Activated B cell treated with CpG ODN at 0.5 μM for 24 hours (primary cell): Measurements from ENCODE around the gene GRIK4. TPM values are rescaled to one million over a fixed set of nuclear protein-coding genes. Genes with fewer than 3 reads are reported as not detected.
A peak's percentile ranks its signal among the peaks of the same experiment; 100 is the strongest.

ENCODE experiments used
- ATAC-seq: fragments of 200-7000 bp; cut with Tn5 transposase; one replicate; pipeline ENCODE4 v1.10.0; 2021; ENCODE audit warnings: low read depth, mild to moderate bottlenecking, moderate library complexity
- CTCF ChIA-PET: fragments of 350-600 bp; sonication (Branson Sonifier 250); formaldehyde crosslinking; loops from one replicate; lab custom pipeline; 2021; ENCODE audit warnings: antibody characterized with exemption; lab: Charles Lee
- POLR2A ChIA-PET: fragments of 350-600 bp; sonication (Branson Sonifier 250); formaldehyde crosslinking; loops from one replicate; lab custom pipeline; 2021; ENCODE audit warnings: antibody characterized with exemption; lab: Charles Lee
- DNase-seq: peaks from one replicate; pipeline ENCODE4 v3.0.0; 2022
- H3K27ac Mint-ChIP-seq: one replicate; pipeline ENCODE4 v1.8.0; 2020; ENCODE audit warnings: mixed read lengths
- H3K27me3 Mint-ChIP-seq: one replicate; pipeline ENCODE4 v1.8.0; 2021; ENCODE audit warnings: mixed read lengths
- H3K36me3 Mint-ChIP-seq: one replicate; pipeline ENCODE4 v1.8.0; 2021; ENCODE audit warnings: low read depth, mixed read lengths
- H3K4me1 Mint-ChIP-seq: one replicate; pipeline ENCODE4 v1.8.0; 2021; ENCODE audit warnings: mixed read lengths
- H3K4me3 Mint-ChIP-seq: one replicate; pipeline ENCODE4 v1.8.0; 2020; ENCODE audit warnings: mild to moderate bottlenecking, mixed read lengths
- H3K9me3 Mint-ChIP-seq: one replicate; pipeline ENCODE4 v1.8.0; 2020; ENCODE audit warnings: mixed read lengths
- intact Hi-C: fragments of 100-400 bp; cut with micrococcal nuclease; formaldehyde crosslinking; loops from one replicate; pipeline ENCODE4 v1.15.1; 2024
- total RNA-seq: library from RNA; stranded (reverse); gene quantifications from 2 replicates; pipeline ENCODE4 v1.2.3, GENCODE V29; 2022
- TF ChIP-seq, protein P1 (sequence below): fragments of 200-600 bp; IDR thresholded peaks from one replicate; pipeline ENCODE4 v1.8.0; 2022; ENCODE audit warnings: antibody characterized with exemption, mild to moderate bottlenecking

Gene GRIK4
- total RNA-seq, 1 donor from 2014 or later = not detected

DNA sequence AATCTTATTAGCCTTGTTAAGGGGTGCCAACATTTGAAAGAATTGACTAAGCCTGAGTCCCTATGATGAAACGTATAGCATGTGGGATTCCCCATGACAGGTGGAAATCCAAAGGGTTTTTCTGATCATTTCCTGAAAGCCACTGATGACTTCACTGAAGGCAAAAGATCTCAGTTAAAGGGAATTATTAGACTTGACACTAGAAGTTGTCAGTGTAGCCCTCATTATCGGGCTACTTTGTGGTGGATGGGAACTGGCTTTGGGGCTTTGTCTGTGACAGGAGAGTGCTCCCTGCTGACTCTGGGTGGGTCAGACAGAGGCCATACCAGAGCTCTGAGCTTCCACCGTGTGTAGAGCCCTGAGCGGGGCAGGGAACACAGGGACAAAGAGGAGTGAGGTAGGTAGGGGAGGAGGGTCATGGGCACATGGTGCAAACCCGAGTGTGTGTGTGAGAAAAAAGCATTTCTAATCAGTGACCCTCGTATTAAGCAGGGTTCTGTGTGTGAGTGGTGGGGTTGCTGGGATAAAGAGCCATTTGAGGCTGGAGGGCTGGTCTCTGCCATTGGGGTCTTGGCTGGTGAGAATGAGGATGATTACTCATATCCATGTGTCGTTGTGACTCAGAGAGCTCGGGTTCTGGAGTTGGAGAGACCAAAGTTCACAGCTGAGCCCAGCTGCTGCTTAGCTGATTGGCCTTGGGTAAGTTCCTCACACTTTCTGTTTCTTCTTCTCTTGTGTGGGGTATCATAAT lies 101.1 kb downstream of the GRIK4 start:
- DNase-seq (no peak), ATAC-seq (peak; percentile 25)
- TF ChIP-seq, protein P1, sequence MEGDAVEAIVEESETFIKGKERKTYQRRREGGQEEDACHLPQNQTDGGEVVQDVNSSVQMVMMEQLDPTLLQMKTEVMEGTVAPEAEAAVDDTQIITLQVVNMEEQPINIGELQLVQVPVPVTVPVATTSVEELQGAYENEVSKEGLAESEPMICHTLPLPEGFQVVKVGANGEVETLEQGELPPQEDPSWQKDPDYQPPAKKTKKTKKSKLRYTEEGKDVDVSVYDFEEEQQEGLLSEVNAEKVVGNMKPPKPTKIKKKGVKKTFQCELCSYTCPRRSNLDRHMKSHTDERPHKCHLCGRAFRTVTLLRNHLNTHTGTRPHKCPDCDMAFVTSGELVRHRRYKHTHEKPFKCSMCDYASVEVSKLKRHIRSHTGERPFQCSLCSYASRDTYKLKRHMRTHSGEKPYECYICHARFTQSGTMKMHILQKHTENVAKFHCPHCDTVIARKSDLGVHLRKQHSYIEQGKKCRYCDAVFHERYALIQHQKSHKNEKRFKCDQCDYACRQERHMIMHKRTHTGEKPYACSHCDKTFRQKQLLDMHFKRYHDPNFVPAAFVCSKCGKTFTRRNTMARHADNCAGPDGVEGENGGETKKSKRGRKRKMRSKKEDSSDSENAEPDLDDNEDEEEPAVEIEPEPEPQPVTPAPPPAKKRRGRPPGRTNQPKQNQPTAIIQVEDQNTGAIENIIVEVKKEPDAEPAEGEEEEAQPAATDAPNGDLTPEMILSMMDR = no peak
- Mint-ChIP-seq H3K9me3 (peaks cover 3% of the 10 kb centered on the region), H3K4me1 (peaks cover 10% of the 10 kb centered on the region), H3K27ac (no peak overlapping the region), H3K27me3 (peaks cover 2% of the 10 kb centered on the region), H3K4me3 (no peak overlapping the region), H3K36me3 (no peaks in the 10 kb centered on the region)
- intact Hi-C loops = no loop called here
- POLR2A ChIA-PET = no interaction called here
- CTCF ChIA-PET = no interaction called here

DNA sequence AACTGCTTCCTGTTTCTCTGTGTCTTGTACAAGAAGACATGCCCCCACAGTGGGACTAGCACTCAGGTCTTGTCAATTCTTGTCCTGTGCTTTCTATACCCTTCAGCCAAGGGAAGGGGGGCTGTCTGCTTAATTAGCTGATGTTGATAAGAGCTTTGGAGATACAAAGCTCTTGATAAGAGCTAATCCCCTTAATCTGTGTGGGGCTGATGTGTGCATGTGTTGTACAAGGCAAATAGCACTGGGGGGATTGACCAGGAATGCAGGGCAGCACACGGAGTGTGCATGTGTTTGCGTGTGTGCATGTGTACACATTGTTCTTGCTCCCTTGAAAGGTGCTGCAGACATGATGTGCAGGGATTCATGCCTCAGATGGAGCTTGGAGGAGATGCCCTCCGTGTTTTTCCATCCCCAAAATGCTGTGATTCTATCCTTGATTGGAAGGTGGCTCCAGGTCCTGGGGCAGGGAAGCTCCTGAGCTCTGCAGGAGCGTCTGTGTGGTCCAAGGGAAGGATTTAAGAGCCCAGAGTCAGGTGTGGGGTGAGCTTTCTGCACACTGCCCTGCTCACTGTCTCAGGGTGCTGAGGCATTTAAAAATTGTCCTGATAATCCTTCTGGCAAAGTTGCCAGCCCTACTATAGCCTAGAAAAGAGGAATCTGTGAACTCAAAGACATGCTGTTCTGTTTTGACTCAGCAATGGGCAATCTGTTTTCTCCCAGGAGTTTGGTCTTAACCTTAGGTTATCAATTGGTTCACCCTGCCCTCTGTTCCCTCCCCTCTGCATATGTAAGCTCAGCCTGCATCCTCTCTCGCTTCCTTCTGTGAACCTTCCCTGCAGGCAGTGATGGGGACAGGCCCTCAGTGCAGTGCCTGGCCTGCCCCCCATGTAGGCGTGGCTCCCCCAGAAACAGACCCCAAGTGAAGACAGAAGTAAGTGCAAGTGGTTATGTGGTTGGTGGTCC lies 102.0 kb downstream of the GRIK4 start:
- DNase-seq = no peak
- ATAC-seq = no peak
- ChIA-PET POLR2A (no interaction called here), CTCF (no interaction called here)
- peaks cover 9% of the 10 kb centered on the region for H3K9me3 Mint-ChIP-seq
- H3K4me3 Mint-ChIP-seq = no peak overlapping the region
- peaks cover 2% of the 10 kb centered on the region for H3K27me3 Mint-ChIP-seq
- TF ChIP-seq, protein P1 = no peak
- H3K4me1 Mint-ChIP-seq = peaks cover 10% of the 10 kb centered on the region
- no peak overlapping the region for H3K27ac Mint-ChIP-seq
- no peaks in the 10 kb centered on the region for H3K36me3 Mint-ChIP-seq
- intact Hi-C loops = no loop called here

- CTCF ChIA-PET = no interaction called here
- TF ChIP-seq, protein P1 = no peak
- no peak overlapping the region for H3K4me3 Mint-ChIP-seq
Observed at GRCh38 chr11:120615391-120615790, 103.8 kb downstream of the GRIK4 start.

DNA sequence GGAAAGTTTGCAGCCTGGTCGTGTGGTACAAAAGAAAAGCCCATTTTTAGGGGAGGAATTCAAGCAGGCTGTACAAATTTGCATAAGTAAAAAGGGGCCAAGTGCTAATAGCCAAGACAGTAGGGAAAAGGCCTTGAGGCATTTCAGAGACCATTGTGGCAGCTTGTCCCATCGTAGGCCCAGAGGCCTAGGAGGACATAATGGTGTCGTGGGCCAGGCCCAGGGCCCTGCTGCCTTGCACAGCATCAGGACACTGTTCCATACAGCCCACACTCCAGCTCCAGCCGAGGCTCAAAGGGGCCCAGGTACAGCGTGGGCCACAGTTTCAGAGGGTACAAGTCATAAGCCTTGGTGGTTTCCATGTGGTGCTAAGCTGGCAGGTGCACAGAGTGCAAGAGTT lies 106.9 kb downstream of the GRIK4 start:
- POLR2A ChIA-PET = no interaction called here
- no peaks in the 10 kb centered on the region for H3K36me3 Mint-ChIP-seq

More at GRCh38 chr11:120615391-120615790, 103.8 kb downstream of the GRIK4 start:
- Mint-ChIP-seq H3K36me3 (no peaks in the 10 kb centered on the region), H3K4me1 (peaks cover 10% of the 10 kb centered on the region), H3K27me3 (no peaks in the 10 kb centered on the region), H3K9me3 (peaks cover 12% of the 10 kb centered on the region), H3K27ac (no peak overlapping the region)
- POLR2A ChIA-PET = no interaction called here
- intact Hi-C loops = no loop called here
- ATAC-seq = no peak
- no peak for DNase-seq

More for the DNA sequence above, 106.9 kb downstream of the GRIK4 start:
- Mint-ChIP-seq H3K27me3 (no peaks in the 10 kb centered on the region), H3K9me3 (peaks cover 12% of the 10 kb centered on the region), H3K27ac (no peak overlapping the region), H3K4me3 (no peak overlapping the region), H3K4me1 (peaks cover under 1% of the 10 kb centered on the region)
- CTCF ChIA-PET = no interaction called here
- TF ChIP-seq, protein P1 = no peak
- no peak for ATAC-seq
- DNase-seq = no peak
- intact Hi-C loops = no loop called here
